ENCODE data around the gene GRID1. TPM values are rescaled to one million over a fixed set of nuclear protein-coding genes. Genes with fewer than 3 reads are reported as not detected.

The GRID1 gene
- total and polyA plus RNA-seq, 10 of the 15 experiments (the other 5 are each of a cell fraction or from before 2014, with no cell fraction given) = 0.04 to 0.62 (median 0.08) TPM; not detected in 5

GRCh38 chr10:86376852-86377796 is 10.5 kb upstream of the GRID1 start (continued):
- TF ChIP-seq STAT3 (IDR thresholded peaks at IDR 0.05; ENCODE audit: low read depth, low read length) = no peak
- TF ChIP-seq SPI1 (IDR thresholded peaks at IDR 0.05; ENCODE audit: borderline replicate concordance, insufficient read depth, low read depth, low read length) = no peak
- TF ChIP-seq NR2C2 (IDR thresholded peaks at IDR 0.05; ENCODE audit: borderline replicate concordance, control insufficient read depth, insufficient read length, low read depth) = no peak
- peak; percentile 54; the same call in 1 of the 2 replicates for TF ChIP-seq YY1 (IDR thresholded peaks at IDR 0.05; ENCODE audit: low read depth, low read length)
- TF ChIP-seq ETV6 (conservative IDR thresholded peaks at IDR 0.05 in 1 of 2, IDR thresholded peaks at IDR 0.05 in 1 of 2; ENCODE audit: borderline replicate concordance in 1 of 2, low read depth in 1 of 2) = no peak
- TF ChIP-seq ZNF384 (IDR thresholded peaks at IDR 0.05; ENCODE audit: borderline replicate concordance, low read depth, low read length) = no peak
- peak; percentile 85 for TF ChIP-seq RUNX3 (IDR thresholded peaks at IDR 0.05; ENCODE audit: low read length)
- TF ChIP-seq SRF (IDR thresholded peaks at IDR 0.05; ENCODE audit: low read depth in 2 of 2, low read length in 2 of 2) = no peak
- TF ChIP-seq HDGF (IDR thresholded peaks at IDR 0.05) = no peak
- peak; percentile 77 for TF ChIP-seq LARP7 (IDR thresholded peaks at IDR 0.05)
- no peak for TF ChIP-seq BRCA1 (IDR thresholded peaks at IDR 0.05; ENCODE audit: low read depth, low read length)
- TF ChIP-seq YBX1 (IDR thresholded peaks at IDR 0.05) = no peak
- no peak for TF ChIP-seq FOS (IDR thresholded peaks at IDR 0.05; ENCODE audit: borderline replicate concordance, extremely low read depth, insufficient read length)
- TF ChIP-seq MLLT1 (IDR thresholded peaks at IDR 0.05) = no peak
- no peak for TF ChIP-seq NBN (IDR thresholded peaks at IDR 0.05)
- no peak for TF ChIP-seq KAT2A (conservative IDR thresholded peaks at IDR 0.05; ENCODE audit: control insufficient read depth, low read depth, low read length)
- TF ChIP-seq E2F4 (IDR thresholded peaks at IDR 0.05; ENCODE audit: low read depth, low read length) = no peak; the same call in 1 of the 2 replicates
- TF ChIP-seq IKZF2 (IDR thresholded peaks at IDR 0.05) = no peak
- TF ChIP-seq, protein P1, sequence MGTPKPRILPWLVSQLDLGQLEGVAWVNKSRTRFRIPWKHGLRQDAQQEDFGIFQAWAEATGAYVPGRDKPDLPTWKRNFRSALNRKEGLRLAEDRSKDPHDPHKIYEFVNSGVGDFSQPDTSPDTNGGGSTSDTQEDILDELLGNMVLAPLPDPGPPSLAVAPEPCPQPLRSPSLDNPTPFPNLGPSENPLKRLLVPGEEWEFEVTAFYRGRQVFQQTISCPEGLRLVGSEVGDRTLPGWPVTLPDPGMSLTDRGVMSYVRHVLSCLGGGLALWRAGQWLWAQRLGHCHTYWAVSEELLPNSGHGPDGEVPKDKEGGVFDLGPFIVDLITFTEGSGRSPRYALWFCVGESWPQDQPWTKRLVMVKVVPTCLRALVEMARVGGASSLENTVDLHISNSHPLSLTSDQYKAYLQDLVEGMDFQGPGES (IDR thresholded peaks at IDR 0.05) = no peak
- no peak for TF ChIP-seq EZH2 (IDR thresholded peaks at IDR 0.05; ENCODE audit: borderline replicate concordance, control insufficient read depth, low read depth, low read length)
- TF ChIP-seq, protein P2, sequence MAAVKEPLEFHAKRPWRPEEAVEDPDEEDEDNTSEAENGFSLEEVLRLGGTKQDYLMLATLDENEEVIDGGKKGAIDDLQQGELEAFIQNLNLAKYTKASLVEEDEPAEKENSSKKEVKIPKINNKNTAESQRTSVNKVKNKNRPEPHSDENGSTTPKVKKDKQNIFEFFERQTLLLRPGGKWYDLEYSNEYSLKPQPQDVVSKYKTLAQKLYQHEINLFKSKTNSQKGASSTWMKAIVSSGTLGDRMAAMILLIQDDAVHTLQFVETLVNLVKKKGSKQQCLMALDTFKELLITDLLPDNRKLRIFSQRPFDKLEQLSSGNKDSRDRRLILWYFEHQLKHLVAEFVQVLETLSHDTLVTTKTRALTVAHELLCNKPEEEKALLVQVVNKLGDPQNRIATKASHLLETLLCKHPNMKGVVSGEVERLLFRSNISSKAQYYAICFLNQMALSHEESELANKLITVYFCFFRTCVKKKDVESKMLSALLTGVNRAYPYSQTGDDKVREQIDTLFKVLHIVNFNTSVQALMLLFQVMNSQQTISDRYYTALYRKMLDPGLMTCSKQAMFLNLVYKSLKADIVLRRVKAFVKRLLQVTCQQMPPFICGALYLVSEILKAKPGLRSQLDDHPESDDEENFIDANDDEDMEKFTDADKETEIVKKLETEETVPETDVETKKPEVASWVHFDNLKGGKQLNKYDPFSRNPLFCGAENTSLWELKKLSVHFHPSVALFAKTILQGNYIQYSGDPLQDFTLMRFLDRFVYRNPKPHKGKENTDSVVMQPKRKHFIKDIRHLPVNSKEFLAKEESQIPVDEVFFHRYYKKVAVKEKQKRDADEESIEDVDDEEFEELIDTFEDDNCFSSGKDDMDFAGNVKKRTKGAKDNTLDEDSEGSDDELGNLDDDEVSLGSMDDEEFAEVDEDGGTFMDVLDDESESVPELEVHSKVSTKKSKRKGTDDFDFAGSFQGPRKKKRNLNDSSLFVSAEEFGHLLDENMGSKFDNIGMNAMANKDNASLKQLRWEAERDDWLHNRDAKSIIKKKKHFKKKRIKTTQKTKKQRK (IDR thresholded peaks at IDR 0.05; ENCODE audit: low read depth, low read length) = no peak
- peak; percentile 73; the same call in 1 of the 2 replicates for TF ChIP-seq ZNF207 (IDR thresholded peaks at IDR 0.05; ENCODE audit: borderline replicate concordance)
